ENCODE data around the gene SLC2A13. TPM values are rescaled to one million over a fixed set of nuclear protein-coding genes. Genes with fewer than 3 reads are reported as not detected.

The SLC2A13 gene
- total RNA-seq, 1 donor from 2014 or later = 5.6 TPM

- peaks cover 4% of the 10 kb centered on the region for H3K9me3 Mint-ChIP-seq
- peaks cover 14% of the 10 kb centered on the region for H3K4me1 Mint-ChIP-seq
- no peak for DNase-seq (ENCODE audit: low read depth, low spot score)
- no peak overlapping the region for H3K27ac Mint-ChIP-seq (ENCODE audit: unreplicated experiment)
- H3K36me3 Mint-ChIP-seq (ENCODE audit: low read depth) = no peaks in the 10 kb centered on the region
- H3K27me3 Mint-ChIP-seq (ENCODE audit: low read depth) = no peaks in the 10 kb centered on the region
- TF ChIP-seq, protein P1, sequence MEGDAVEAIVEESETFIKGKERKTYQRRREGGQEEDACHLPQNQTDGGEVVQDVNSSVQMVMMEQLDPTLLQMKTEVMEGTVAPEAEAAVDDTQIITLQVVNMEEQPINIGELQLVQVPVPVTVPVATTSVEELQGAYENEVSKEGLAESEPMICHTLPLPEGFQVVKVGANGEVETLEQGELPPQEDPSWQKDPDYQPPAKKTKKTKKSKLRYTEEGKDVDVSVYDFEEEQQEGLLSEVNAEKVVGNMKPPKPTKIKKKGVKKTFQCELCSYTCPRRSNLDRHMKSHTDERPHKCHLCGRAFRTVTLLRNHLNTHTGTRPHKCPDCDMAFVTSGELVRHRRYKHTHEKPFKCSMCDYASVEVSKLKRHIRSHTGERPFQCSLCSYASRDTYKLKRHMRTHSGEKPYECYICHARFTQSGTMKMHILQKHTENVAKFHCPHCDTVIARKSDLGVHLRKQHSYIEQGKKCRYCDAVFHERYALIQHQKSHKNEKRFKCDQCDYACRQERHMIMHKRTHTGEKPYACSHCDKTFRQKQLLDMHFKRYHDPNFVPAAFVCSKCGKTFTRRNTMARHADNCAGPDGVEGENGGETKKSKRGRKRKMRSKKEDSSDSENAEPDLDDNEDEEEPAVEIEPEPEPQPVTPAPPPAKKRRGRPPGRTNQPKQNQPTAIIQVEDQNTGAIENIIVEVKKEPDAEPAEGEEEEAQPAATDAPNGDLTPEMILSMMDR (conservative IDR thresholded peaks at IDR 0.05) = no peak
- H3K4me3 Mint-ChIP-seq = no peak overlapping the region
These were observed 4.7 kb upstream of the SLC2A13 start for GRCh38 chr12:40110586-40110985.

- TF ChIP-seq, protein P1 (conservative IDR thresholded peaks at IDR 0.05) = no peak
- no peaks in the 10 kb centered on the region for H3K27me3 Mint-ChIP-seq (ENCODE audit: low read depth)
- DNase-seq (ENCODE audit: low read depth, low spot score) = no peak
- peak overlapping the region; percentile 90 for H3K4me3 Mint-ChIP-seq
- peaks cover 4% of the 10 kb centered on the region for H3K9me3 Mint-ChIP-seq
- H3K4me1 Mint-ChIP-seq = peaks cover 30% of the 10 kb centered on the region
- no peaks in the 10 kb centered on the region for H3K36me3 Mint-ChIP-seq (ENCODE audit: low read depth)
- no peak overlapping the region for H3K27ac Mint-ChIP-seq (ENCODE audit: unreplicated experiment)
These were observed 2.1 kb upstream of the SLC2A13 start for GRCh38 chr12:40107803-40108620.

DNA sequence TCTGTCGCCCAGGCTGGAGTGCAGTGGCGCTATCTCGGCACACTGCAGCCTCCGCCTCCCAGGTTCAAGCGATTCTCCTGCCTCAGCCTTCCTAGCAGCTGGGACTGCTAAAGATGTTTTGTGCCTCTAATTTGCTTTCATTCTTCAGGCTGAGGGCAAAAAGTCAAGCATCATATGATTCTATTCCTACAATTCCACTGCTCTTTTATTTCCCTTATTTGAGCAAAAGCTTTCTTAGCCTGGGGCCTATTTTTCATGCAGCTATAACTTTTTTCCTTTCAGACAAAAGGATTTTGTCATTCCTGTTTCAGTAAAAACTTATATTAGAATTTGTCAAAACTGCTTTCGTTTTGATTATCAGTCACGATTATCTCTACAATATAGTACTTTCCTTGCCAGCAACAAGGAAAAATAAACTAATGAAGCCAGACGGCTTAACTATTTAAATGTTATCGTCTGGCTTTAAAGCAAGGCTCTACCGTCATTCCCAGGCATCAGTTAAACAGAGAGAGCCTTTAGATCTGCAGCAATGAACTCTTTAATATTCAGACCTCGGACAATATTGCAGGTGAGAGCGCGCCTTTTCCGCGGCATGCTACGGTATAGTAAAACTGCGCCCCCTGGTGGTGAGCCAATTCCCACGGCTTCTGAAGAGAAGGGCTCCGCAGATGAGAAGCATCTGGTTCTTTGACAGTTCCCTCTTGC, 1.4 kb upstream of the SLC2A13 start:
- Mint-ChIP-seq H3K4me1 (peaks cover 32% of the 10 kb centered on the region), H3K27ac (ENCODE audit: unreplicated experiment) (no peak overlapping the region), H3K9me3 (peaks cover 4% of the 10 kb centered on the region), H3K27me3 (ENCODE audit: low read depth) (no peaks in the 10 kb centered on the region), H3K4me3 (peak overlapping the region; percentile 90), H3K36me3 (ENCODE audit: low read depth) (no peaks in the 10 kb centered on the region)
- DNase-seq (ENCODE audit: low read depth, low spot score) = peak; percentile 87
- TF ChIP-seq, protein P1 (conservative IDR thresholded peaks at IDR 0.05) = peak; percentile 94

DNA sequence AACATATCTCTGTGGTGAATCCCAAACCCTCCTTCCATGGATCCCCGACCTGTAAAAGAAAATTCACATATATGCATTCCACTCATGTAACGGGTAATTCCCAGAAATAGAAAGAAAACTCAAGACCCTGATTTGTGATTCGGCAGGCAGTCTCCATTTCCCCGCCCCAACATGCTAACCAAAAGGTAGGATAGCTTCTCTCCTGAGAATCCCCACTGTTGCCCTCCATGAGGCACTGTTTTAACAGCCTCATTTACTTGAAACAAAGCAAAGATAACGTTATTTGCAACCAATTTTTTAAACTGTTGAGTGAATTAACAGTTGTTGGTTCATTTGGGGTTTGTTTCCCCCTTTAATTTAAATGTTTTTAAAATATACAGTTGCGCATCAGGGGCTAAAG, 774 bp upstream of the SLC2A13 start:
- no peak for DNase-seq (ENCODE audit: low read depth, low spot score)
- Mint-ChIP-seq H3K9me3 (peaks cover 4% of the 10 kb centered on the region), H3K36me3 (ENCODE audit: low read depth) (no peaks in the 10 kb centered on the region), H3K4me3 (peak overlapping the region; percentile 90), H3K27ac (ENCODE audit: unreplicated experiment) (no peak overlapping the region), H3K4me1 (peaks cover 36% of the 10 kb centered on the region), H3K27me3 (ENCODE audit: low read depth) (no peaks in the 10 kb centered on the region)
- TF ChIP-seq, protein P1 (conservative IDR thresholded peaks at IDR 0.05) = no peak

GRCh38 chr12:40106202-40106533, 287 bp upstream of the SLC2A13 start:
- Mint-ChIP-seq H3K4me3 (peak overlapping the region; percentile 90), H3K27me3 (ENCODE audit: low read depth) (no peaks in the 10 kb centered on the region), H3K27ac (ENCODE audit: unreplicated experiment) (no peak overlapping the region), H3K9me3 (peaks cover 4% of the 10 kb centered on the region), H3K36me3 (ENCODE audit: low read depth) (no peaks in the 10 kb centered on the region), H3K4me1 (peaks cover 41% of the 10 kb centered on the region)
- TF ChIP-seq, protein P1 (conservative IDR thresholded peaks at IDR 0.05) = no peak
- DNase-seq (ENCODE audit: low read depth, low spot score) = no peak
